Esophagus squamous epithelium (tissue), 4 donors: ENCODE measurements around the gene PLEKHA6.

Experiments used
- POLR2A ChIP-seq, 4 donors: fragments of 450-650 bp; IDR thresholded peaks; one replicate each; pipeline ENCODE4 v1.6.1; 2017; ENCODE audit warnings: antibody characterized with exemption in 4 of 4, mild to moderate bottlenecking in 4 of 4, moderate library complexity in 3 of 4
- TF ChIP-seq, protein P1 (sequence below), 6 experiments: fragments of 450-650 bp in 4 of 6; fragments of 200-600 bp in 2 of 6; sonication (generic) in 2 of 6; IDR thresholded peaks; one replicate each; pipeline ENCODE4 v1.5.1; 2016 to 2019; ENCODE audit warnings: antibody characterized with exemption in 6 of 6, mild to moderate bottlenecking in 4 of 6, moderate library complexity in 4 of 6

DNA sequence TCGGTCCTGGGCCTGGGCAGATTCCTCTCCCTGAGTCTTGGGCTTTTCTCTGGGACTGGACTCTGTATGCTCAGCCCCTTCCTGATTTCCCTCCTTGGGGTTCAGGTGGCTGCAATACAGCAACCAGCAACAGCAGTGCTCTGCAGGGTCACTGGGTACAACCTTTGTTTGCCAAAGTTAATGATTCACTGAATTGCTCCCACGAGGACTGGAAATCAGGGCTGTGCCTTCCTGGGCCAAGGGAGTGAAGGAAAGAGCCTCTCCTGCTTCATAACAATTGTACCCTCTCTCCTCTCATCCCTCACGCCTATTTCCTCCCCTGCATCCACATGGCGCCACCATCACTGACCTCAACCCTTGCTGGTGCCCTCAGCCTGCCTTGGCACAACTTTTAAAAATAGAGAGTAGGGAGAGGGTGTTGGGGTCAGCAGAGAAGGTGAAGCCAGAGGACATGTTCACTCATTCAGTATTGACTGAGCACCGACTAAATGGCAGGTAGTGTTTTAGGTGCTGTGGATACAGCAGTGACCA is 93.2 kb downstream of the PLEKHA6 start:
- TF ChIP-seq, protein P1, sequence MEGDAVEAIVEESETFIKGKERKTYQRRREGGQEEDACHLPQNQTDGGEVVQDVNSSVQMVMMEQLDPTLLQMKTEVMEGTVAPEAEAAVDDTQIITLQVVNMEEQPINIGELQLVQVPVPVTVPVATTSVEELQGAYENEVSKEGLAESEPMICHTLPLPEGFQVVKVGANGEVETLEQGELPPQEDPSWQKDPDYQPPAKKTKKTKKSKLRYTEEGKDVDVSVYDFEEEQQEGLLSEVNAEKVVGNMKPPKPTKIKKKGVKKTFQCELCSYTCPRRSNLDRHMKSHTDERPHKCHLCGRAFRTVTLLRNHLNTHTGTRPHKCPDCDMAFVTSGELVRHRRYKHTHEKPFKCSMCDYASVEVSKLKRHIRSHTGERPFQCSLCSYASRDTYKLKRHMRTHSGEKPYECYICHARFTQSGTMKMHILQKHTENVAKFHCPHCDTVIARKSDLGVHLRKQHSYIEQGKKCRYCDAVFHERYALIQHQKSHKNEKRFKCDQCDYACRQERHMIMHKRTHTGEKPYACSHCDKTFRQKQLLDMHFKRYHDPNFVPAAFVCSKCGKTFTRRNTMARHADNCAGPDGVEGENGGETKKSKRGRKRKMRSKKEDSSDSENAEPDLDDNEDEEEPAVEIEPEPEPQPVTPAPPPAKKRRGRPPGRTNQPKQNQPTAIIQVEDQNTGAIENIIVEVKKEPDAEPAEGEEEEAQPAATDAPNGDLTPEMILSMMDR (IDR thresholded peaks at IDR 0.05), result no peak
- TF ChIP-seq POLR2A (IDR thresholded peaks at IDR 0.05), result no peak
